Measurements from ENCODE around the gene COPB1. TPM values are rescaled to one million over a fixed set of nuclear protein-coding genes. Genes with fewer than 3 reads are reported as not detected.

The COPB1 gene
- total RNA-seq, 3 donors from 2014 or later, result 95.2 to 139 (median 115) TPM

- intact Hi-C loops (cut with DNase I; ENCODE audit: low total_unique reads), result loop anchor here (10.0 kb wide), 1 partner anchor 352 kb away; the partner anchor contains the start of gene CYP2R1
- Histone ChIP-seq H3K27me3 (no peaks in the 10 kb centered on the region), H3K4me3 (no peak overlapping the region), H3K36me3 (no peaks in the 10 kb centered on the region), H3K27ac (no peak overlapping the region), H3K9me3 (no peaks in the 10 kb centered on the region), H3K4me1 (no peaks in the 10 kb centered on the region)
- DNase-seq (ENCODE audit: low spot score in 2 of 2), result no peak
- no peak for TF ChIP-seq POLR2AphosphoS5 (IDR thresholded peaks at IDR 0.05)
- no peak for TF ChIP-seq POLR2A (IDR thresholded peaks at IDR 0.05)
- TF ChIP-seq CTCF (IDR thresholded peaks at IDR 0.05), result no peak
Observed at GRCh38 chr11:14543260-14543659, 43.6 kb upstream of the COPB1 start.

GRCh38 chr11:14542324-14542723 is 42.7 kb upstream of the COPB1 start:
- no peak overlapping the region for H3K4me3 ChIP-seq
- intact Hi-C loops (cut with DNase I; ENCODE audit: low total_unique reads), result loop anchor here (10.0 kb wide), 1 partner anchor 352 kb away; the partner anchor contains the start of gene CYP2R1

GRCh38 chr11:14541192-14541947 is 41.8 kb upstream of the COPB1 start:
- H3K4me1 ChIP-seq, result no peaks in the 10 kb centered on the region
- DNase-seq (ENCODE audit: low spot score in 2 of 2), result no peak
- no peaks in the 10 kb centered on the region for H3K36me3 ChIP-seq
- no peak for TF ChIP-seq POLR2AphosphoS5 (IDR thresholded peaks at IDR 0.05)
- TF ChIP-seq POLR2A (IDR thresholded peaks at IDR 0.05), result no peak
- TF ChIP-seq CTCF (IDR thresholded peaks at IDR 0.05), result no peak
- no peaks in the 10 kb centered on the region for H3K9me3 ChIP-seq
- H3K27ac ChIP-seq, result no peak overlapping the region
- intact Hi-C loops (cut with DNase I; ENCODE audit: low total_unique reads), result loop anchor here (10.0 kb wide), 1 partner anchor 353 kb away; the partner anchor contains the start of gene CYP2R1
- no peak overlapping the region for H3K4me3 ChIP-seq
- H3K27me3 ChIP-seq, result no peaks in the 10 kb centered on the region

More at GRCh38 chr11:14542324-14542723, 42.7 kb upstream of the COPB1 start:
- no peak overlapping the region for H3K27ac ChIP-seq
- TF ChIP-seq POLR2A (IDR thresholded peaks at IDR 0.05) (no peak), CTCF (IDR thresholded peaks at IDR 0.05) (no peak), POLR2AphosphoS5 (IDR thresholded peaks at IDR 0.05) (no peak)
- H3K36me3 ChIP-seq, result no peaks in the 10 kb centered on the region
- no peaks in the 10 kb centered on the region for H3K9me3 ChIP-seq
- H3K27me3 ChIP-seq, result no peaks in the 10 kb centered on the region
- no peak for DNase-seq (ENCODE audit: low spot score in 2 of 2)
- H3K4me1 ChIP-seq, result no peaks in the 10 kb centered on the region

GRCh38 chr11:14539982-14540421 is 40.4 kb upstream of the COPB1 start:
- Histone ChIP-seq H3K36me3 (no peaks in the 10 kb centered on the region), H3K27ac (no peak overlapping the region), H3K4me3 (no peak overlapping the region), H3K9me3 (no peaks in the 10 kb centered on the region), H3K27me3 (no peaks in the 10 kb centered on the region), H3K4me1 (no peaks in the 10 kb centered on the region)
- DNase-seq (ENCODE audit: low spot score in 2 of 2), result no peak
- intact Hi-C loops (cut with DNase I; ENCODE audit: low total_unique reads), result loop anchor here (10.0 kb wide), 1 partner anchor 355 kb away; the partner anchor contains the start of gene CYP2R1
- TF ChIP-seq CTCF (IDR thresholded peaks at IDR 0.05) (no peak), POLR2AphosphoS5 (IDR thresholded peaks at IDR 0.05) (no peak), POLR2A (IDR thresholded peaks at IDR 0.05) (no peak)

- intact Hi-C loops (cut with DNase I; ENCODE audit: low total_unique reads), result no loop called here
- H3K4me1 ChIP-seq, result no peaks in the 10 kb centered on the region
- H3K4me3 ChIP-seq, result no peak overlapping the region
- no peaks in the 10 kb centered on the region for H3K36me3 ChIP-seq
- TF ChIP-seq POLR2A (IDR thresholded peaks at IDR 0.05) (no peak), CTCF (IDR thresholded peaks at IDR 0.05) (no peak), POLR2AphosphoS5 (IDR thresholded peaks at IDR 0.05) (no peak)
- H3K9me3 ChIP-seq, result no peaks in the 10 kb centered on the region
- no peaks in the 10 kb centered on the region for H3K27me3 ChIP-seq
- DNase-seq (ENCODE audit: low spot score in 2 of 2), result no peak
- no peak overlapping the region for H3K27ac ChIP-seq
Observed at GRCh38 chr11:14538926-14539554, 39.4 kb upstream of the COPB1 start.
